NCI-H1105 (cell line): ENCODE results near the gene CA6.
"Not testable (repeated sequence)": the region's sequence is repeated elsewhere in the genome, so short reads cannot be mapped to it uniquely, and the experiment has no call there.

Experiments used
- DNase-seq: peaks from one replicate; lab custom pipeline; 2025; lab: John Stamatoyannopoulos, UW

The CA6 gene

DNA sequence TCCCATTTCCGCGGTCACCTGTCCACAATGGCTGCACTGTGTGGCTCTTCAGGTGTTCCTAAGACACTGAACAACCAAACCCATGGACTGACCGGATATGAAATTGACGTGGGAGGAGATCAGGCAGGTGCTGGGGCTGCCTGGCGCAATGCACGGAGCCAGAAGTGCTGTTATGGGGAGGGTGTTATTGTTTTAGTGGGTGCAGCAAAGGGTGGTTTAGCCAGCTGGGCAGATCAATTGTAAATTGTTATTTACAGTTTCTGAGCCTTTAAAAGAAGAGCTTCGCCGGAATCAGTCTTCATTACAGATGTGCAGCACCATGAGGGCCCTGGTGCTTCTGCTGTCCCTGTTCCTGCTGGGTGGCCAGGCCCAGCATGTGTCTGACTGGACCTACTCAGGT lies at the start of gene CA6:
CA6 (plus strand) TSS at position 301 of the 400 bp plus-strand sequence; CDS start at position 320, 19 bp downstream.
- no peak for DNase-seq

DNA sequence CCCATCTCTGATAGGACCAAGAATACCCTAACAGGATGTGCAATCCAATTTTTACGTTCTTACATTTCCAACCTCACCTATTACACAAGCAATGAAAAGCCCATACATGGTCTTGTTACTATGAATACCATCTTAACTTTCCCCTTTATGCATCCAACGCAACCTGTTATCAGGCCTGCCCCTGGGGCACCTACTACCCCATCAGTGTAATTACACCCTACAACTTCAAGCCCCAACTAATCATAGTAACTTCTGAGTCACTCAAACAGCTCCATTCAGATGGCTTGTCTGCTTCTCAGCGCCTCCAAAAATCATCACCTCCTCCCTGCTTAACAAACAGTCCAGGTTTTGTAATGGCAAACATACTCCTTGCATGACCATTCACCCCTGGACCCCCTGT lies 48.9 kb upstream of the CA6 start:
- not testable (repeated sequence) for DNase-seq

DNA sequence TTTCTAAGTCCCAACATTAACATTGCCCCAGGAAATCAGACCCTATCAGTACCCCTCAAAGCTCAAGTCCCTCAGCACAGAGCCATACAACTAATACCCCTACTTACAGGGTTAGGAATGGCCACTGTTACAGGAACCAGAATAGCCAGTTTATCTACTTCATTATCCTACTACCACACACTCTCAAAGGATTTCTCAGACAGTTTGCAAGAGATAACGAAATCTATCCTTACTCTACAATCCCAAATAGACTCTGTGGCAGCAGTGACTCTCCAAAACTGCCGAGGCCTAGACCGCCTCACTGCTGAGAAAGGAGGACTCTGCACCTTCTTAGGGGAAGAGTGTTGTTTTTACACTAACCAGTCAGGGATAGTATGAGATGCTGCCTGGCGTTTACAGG lies 48.2 kb upstream of the CA6 start:
- DNase-seq, result not testable (repeated sequence)

DNA sequence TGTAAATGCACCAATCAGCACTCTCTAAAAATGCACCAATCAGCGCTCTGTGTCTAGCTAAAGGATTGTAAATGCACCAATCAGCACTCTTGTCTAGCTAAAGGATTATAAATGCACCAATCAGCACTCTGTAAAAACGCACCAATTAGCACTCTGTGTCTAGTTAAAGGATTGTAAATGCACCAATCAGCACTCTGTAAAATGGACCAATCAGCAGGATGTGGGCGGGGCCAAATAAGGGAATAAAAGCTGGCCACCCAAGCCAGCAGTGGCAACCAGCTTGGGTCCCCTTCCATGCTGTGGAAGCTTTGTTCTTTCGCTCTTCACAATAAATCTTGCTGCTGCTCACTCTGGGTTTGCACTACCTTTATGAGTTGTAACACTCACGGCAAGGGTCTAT lies 47.2 kb upstream of the CA6 start:
- not testable (repeated sequence) for DNase-seq

DNA sequence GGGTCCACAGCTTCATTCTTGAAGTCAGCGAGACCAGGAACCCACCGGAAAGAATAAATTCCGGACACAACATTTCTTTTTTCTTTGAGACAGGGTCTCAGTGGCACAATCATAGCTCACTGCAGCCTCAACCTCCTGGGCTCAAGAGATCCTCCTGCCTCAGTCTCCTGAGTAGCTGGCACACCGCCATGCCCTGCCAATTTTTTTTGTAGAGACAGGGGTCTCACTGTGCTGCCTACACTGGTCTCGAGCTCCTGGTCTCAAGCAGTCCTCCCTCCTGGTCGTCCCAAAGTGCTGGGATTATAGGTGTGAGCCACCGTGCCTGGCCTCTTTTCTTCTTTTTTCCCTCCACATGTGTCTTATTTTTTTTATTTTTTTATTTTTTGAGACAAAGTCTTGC lies 46.6 kb upstream of the CA6 start:
- DNase-seq, result no peak

DNA sequence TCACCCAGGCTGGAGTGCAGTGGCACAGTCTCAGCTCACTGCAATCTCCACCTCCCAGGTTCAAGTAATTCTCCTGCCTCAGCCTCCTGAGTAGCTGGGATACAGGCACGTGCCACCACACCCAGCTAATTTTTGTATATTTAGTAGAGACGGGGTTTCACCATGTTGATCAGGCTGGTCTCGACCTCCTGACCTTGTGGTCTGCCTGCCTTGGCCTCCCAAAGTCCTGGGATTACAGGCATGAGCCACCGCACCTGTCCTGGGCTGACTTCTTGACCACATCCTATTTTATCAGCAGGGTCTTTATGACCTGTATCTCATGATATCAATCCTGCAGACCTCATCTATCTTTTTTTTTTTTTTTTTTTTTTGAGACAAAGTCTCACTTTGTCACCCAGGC lies 45.0 kb upstream of the CA6 start:
- DNase-seq, result not testable (repeated sequence)

DNA sequence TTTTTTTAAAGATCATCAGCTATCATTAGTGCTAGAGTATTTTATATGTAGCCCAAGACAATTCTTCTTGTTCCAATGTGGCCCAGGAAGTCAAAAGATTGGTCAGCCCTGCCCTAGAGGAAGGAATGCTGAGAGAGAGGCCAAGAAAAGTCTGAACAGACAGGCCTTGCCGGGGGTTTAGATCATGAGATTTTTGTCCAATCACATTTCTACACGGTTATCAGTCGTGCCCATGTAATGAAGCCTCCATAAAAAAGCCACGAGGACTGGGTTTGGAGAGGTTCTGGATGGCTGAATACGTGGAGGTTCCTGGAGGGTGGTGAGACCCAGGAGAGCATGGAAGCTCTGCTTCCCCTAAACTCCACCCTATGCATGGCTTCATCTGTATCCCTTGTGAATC lies 42.9 kb upstream of the CA6 start:
- DNase-seq, result no peak

DNA sequence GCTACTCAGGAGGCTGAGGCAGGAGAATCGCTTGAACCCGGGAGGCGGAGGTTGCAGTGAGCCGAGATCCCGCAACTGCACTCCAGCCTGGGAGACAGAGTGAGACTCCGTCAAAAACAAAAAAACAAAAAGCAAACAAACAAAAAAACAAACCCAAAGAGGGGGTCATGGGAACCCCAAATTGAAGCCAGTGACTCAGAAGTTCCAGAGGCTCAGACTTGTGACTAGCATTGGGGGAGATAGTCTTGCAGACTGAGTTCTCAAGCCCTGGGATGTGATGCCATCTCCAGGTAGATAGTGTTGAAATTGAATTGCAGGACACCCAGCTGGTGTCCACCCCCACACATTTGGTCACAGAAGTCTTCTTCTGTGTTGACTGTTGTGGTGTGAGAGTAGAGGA lies 42.3 kb upstream of the CA6 start:
- no peak for DNase-seq

DNA sequence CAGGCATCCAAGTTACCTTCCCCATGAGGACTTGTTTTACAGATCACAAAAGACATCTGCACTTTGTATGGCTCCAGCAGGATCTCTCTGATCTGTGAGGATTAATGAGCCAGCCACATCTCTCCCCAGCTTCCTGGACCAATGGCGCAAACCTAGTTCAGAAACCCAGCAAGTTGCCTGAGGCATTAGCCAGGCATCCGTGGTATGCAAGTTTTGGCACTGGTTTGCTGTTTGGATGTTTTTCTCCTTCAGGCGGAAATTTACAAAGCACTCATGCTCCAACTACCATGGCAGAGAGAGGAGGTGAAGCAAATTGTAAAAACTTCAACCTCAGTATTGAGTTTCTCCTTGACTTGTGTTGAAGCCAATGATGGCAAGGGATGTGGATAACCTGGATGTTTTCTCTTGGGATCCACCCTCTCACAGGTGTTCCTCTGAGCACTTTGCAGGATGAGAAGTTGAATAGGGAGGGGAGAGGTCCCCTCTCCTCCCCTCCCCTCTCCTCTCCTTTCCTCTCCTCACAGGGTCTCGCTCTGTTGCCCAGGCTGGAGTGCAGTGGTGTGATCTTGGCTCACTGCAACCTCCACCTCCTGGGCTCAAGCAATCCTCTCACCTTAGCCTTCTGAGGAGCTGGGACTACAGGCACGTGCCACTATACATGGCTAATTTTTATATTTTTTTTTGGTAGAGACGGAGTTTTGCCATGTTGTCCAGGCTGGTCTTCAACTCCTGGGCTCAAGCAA lies 41.6 kb upstream of the CA6 start:
- no peak for DNase-seq

DNA sequence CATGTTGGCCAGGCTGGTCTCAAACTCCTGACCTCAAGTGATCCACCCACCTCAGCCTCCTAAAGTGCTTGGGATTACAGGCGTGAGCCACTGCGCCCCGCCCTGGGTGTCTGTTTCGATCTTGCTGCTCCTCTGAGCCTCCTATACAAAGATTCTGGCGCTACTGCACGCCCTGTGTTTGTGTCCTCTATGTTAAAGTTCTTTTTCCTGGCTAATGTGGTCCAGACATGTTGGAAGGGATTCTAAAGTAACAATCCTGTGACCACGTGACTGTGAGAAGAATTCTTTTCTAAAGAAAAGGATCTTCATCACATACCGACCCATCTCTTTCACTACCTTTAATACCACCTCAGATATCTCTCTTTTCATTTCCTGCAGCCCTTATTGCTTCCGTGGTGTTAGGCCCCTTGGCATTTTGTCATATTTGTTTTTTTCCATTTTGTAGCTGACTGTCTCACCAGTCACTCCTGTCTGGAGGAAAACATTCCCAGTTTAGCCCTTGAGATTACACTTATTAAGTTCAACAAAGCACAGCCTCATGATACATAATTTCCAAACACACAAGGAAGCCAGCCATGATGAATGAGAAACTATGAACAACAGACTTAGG lies 40.0 kb upstream of the CA6 start:
- no peak for DNase-seq

DNA sequence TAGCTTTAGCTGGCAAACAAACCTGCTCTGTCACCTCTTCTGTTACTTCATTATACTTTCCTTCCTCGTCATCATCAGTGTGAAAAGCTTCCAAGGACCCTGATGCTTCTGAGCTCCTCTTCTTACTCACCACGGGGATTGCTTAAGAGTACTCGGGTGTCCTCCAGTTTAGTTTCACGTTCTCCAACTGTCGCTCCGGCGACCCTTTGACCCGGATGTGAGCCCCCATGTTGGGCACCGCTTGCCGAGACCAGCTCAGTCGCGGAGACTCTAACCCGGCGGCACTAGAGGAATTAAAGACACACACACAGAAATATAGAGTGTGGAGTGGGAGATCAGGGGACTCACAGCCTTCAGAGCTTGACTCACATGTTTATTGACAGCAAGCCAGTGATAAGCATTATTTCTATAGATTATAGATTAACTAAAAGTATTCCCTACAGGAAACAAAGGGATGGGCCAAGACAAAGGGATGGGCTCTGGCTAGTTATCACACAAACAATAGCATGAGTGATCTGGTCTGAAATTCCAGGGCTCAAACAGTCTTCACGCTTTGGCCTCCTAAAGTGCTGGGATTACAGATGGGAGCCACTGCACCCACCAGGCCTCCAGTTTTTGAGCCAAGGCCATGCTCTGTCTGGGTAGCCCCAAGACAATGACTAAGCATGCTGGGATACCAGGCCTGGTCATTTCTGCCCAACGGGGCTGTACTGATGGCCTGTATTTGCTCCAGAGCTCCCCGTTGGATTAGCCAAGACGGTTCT lies 37.1 kb upstream of the CA6 start:
- no peak for DNase-seq

DNA sequence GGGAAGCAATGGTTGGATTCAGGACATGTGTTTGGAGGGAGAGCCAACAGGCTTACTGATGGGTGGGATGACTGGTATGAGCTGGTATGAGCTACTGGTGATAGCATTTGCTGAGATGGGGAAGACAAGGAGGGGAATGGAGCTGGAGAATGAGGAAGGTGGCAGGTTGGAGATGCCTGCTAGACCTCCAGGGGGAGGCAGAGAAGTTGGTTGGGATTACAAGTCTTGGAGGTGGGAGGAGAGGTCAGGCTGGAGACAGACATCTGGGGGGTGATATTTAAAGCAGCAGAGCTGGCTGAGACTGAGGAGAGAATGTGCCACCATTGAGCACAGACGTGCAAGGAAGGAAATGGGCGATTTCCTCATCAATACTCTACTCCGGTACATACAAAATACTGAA lies 35.3 kb upstream of the CA6 start:
- DNase-seq, result no peak

DNA sequence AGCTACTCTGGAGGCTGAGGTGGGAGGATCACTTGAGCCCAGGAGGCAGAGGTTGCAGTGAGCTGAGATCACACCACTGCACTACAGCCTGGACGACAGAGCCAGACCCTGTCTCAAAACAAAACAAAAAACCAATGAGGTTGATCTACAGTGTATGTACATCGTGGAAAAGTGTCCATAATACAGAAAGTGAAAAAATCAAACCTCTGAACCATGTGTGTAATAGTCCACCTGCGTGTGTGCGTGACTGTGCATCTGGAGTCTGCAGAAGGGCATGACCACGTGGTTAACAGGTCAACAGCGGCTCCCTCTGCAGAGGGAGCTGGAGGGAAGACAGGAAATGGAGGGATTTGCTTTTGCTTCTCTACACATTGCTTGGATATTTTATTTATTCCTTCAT lies 34.8 kb upstream of the CA6 start:
- DNase-seq, result no peak

DNA sequence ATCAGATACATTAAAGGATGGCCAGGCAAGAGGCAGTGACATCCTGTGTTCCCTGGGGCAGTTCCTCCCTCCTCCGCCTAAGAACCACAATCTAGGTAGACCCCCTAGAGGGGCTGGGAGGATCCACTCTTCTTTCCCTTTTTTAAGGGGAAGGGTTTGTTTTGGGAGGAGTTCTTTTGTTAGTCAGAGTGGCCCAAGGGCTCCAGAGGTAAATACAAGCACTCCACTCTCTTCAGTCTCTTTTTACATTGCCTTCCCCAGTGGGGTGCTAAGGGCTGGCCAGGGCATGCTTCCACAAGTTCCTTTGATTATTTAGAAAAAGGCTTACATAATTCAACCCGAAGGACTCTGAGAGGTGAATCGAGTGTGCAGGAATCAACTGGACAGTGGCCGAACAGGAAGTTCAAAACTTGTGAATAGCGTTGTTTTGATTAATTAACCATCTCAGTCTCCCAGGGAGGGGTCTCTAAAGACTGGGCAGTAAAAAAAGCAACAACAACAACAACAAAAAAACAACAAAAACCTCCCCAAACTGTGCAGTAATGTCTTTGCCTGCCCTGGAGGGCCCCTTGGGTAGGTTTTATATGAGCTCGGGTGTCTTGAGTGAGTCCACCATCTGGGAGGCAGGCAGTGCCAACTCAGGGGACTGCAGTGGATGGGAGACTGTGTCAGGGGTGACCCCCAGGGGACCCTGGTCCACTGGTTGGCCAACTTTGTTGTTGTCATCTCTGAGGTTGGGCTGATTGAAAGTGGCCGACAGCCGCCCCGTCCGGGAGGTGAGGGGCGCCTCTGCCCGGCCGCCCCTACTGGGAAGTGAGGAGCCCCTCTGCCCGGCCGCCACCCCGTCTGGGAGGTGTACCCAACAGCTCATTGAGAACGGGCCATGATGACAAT lies 34.0 kb upstream of the CA6 start:
- DNase-seq, result no peak

DNA sequence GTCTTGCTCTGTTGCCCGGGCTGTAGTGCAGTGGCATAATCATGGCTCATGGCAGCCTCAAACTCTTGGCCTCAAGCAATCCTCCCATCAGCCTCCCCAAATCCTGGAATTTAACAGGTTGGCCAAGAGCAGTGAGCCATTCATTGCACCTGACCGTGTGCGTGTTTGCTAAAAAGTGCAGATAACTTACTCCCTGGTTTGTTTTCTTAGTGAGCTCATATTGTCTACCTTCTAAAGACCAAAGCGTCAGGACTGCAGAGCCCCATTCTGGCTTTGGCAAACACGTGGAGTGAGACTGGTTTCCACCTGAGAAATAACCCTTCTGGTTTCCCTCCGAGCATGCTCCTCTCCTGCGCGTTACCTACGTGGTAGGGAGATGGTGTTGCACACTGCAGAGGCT lies 32.2 kb upstream of the CA6 start:
- no peak for DNase-seq

DNA sequence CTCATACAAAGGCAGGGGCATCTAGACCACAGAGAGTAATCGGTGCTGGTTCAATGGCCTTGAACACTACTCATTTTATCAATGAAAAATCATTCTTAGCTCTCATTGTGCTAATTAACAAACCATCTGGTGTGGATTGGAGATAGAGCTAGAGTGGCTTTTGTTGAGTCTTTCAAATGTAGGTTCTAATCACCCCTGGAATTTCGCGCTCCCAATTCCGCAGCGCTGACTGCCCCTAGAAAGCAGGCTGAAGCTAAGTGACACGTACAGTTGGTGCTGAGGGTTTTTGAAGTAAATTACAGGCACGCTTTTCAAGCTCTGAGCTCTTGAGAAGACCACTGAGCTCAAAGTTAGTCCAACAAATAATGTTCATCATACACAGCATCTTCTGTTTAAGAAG lies 31.2 kb upstream of the CA6 start:
- DNase-seq, result no peak

DNA sequence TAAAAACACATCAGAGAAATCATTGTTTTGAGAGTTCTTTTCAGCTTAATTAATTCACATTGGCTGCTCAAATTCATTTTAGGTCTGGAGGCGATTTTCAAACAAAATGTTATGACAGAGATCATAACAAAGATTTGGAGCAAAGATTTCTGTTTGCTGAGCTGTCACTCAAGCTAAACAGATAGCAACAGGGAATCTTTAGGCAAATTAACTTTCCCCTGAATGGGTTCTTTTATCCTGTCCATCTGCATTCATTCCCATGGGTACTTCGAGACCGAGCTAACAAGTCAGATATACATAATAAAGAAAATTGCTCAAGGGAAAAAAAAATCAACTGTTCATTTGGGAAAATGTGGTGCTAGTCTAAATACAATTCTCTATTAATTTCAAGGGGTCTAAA lies 30.2 kb upstream of the CA6 start:
- DNase-seq, result no peak

DNA sequence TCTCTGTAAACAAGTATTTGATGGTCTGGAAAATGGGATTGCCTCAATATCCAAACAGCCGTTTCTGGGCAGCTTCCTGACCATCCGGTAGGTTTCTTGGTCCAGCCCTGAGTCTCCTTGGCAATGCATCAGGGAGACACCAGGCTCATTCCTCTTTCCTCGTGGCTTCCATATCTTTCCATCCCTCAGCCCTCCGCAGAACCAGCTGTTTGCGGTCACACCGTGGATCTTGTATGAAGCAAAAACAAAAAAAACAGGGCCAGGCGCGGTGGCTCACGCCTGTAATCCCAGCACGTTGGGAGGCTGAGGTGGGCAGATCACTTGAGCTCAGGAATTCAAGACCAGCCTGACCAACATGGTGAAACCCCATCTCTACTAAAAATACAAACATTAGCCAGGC lies 28.1 kb upstream of the CA6 start:
- not testable (repeated sequence) for DNase-seq

DNA sequence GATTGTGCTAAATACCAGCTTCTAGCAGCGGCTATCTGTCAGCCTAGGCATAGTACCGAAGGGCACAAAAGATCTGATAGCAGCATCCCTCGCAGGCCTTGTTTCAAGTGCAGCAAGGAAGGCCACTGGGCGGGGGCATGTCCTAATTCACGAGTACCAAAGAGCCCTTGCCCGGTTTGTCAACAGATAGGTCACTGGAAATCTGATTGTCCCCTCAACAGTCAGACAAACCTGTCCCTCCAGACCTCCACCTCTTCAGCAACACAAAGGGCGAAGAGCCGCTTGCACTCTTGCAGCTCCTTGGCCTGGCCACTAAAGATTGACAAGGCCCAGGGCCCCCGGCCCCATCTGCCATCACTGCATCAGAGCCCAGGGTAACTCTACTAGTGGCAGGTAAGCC lies 22.7 kb upstream of the CA6 start:
- no peak for DNase-seq

DNA sequence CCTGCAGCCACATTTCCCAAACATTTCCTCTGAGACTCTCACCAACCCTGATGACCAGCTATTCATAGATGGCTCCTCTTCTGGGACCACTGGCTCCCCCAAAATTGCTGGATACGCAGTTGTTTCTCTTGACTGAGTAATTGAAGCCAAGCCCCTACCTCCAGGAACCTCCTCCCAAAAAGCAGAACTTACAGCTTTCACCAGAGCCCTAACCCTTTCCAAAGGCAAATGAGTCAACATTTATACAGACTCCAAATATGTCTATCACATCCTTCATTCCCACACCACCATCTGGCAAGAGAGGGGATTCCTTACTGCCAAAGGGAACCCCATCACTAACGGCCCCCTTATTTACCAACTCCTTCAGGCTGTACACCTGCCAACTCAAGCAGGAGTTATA lies 20.3 kb upstream of the CA6 start:
- no peak for DNase-seq

DNA sequence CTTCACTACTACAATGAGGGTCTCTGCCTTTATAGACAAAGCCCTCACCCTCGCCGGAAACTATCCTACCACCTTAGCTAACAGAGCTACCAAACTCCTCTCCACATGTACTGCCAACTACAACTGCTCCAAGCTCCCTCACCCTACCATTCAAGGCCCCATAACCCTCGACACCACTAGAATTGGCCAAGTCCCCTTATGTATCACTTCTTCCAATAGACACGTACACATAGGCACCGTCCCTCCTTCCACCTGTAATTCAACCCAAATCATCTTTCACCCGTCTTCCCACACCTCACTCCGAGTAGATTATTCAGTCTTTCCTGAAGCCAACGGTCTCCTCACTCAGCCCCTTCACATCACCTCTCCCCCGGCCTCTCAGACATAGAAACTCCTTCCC lies 19.7 kb upstream of the CA6 start:
- no peak for DNase-seq
